Stimulated activated CD8-positive, alpha-beta memory T cell treated with anti-CD3 and anti-CD28 coated beads, Interleukin-7, amount 100 ng/mL, for 4 hours (primary cell): ENCODE data around the gene APOA1.
A peak's percentile ranks its signal among the peaks of the same experiment; 100 is the strongest.

ENCODE experiments used
- DNase-seq, 2 donors: peaks; one replicate each; pipeline ENCODE4 v3.0.0-alpha.2; 2020; ENCODE audit warnings: low read depth in 2 of 2

Gene APOA1

DNA sequence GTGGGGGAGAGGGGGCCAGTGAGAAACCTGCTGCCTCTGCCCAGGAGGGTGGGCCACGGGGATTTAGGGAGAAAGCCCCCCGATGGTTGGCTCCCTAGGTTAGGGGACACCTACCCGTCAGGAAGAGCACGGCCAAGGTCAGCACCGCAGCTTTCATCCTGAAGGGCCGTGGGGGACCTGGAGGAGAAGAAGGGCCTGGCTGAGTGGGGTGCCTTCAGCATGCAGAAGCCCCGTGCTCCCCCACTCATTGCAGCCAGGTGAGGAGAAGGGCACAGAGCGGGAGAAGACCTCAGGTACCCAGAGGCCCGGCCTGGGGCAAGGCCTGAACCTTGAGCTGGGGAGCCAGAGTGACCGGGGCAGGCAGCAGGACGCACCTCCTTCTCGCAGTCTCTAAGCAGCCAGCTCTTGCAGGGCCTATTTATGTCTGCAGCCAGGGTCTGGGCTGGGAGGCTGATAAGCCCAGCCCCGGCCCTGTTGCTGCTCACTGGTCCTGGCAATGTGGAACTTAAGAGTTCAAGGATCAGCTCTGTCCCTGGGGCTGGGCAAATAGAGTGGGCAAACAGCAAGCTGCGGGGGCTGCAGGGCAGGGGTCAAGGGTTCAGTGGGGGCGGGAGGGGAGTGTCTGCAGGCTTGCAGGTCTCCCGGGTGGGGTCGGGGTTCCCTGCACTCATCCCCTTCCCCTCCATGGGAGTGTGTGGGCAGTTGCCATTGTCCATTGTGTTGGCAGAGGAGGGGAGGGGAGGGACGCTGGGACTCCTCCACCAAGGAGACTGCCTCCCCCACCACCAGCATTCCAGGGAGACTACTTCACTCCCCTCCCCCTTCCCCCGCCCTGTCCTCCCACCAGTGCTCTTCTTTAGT lies at the start of gene APOA1:
APOA1 (minus strand) TSS at position 392 of the 861 bp plus-strand sequence; CDS start at position 157, 235 bp downstream.
- no peak for DNase-seq

DNA sequence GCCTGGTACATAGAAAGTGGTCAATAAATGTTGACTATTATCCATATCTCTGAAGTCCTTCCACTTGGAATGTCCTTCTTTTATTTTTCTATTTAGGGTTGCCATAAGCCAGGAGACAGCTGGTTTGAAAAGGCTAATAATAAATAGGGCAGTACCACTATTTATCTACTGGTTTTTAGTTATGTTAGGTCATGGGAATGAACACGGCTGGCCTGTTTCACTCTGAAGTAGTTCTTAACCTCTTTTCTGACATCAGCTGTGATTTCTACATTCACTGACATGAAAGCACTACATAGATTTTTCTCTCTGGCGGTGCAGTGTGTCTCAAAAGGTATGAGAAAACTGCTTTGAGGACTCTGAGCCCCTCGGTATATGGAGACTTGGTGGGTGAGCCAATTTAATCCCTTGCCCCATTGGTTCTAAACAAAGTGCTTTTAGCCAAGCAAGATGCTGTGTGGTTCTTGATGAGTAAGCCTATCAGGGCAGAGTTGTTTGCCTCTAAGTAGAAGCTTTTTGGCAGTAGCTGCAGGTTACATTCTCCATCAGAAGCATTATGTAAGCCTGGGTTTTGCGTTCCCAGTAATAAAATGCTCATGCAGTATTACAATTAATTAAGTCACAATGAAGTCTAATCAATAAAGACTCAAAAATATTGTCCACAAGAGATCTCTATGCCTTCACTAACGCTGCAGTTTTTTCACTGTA lies 48.7 kb upstream of the APOA1 start:
- no peak for DNase-seq

DNA sequence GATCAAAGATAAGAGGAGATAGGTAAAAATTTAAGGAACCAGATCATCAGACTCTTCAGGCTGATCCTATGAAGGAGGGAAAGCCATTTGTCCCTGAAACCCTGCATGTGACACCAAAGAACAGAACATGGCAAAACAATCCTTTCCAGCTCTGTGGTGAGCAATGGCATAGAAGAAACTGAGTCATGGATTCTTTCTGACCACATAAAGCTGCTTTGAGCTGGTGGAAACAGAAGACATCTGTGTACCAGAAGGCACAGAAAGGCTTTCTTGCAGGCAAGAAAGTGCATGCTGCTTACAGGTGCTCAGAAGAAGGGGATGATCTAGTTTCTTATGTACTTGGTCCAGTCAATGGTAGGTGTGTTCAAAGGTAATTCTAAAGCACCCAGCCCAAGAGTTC lies 45.0 kb upstream of the APOA1 start:
- DNase-seq, result no peak

DNA sequence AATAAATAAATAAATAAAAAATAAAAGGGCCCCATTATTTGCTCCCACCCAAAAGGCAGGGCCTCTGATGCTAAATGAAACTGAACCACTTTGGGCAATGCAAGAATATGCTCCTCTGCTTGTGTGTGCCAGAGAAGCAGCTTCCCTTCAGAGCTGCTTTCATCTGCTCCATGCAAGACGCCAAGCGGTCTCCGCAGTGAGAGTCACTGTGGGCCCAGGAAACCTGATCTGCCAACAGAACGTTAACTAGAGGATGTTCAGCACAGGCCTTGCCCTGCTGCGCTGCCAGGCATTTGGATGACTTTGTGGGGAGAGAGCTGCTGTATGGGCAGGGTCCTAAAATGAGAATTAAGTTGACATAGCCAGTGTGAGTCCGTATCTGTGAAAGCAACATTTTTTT lies 43.7 kb upstream of the APOA1 start:
- DNase-seq, result no peak

DNA sequence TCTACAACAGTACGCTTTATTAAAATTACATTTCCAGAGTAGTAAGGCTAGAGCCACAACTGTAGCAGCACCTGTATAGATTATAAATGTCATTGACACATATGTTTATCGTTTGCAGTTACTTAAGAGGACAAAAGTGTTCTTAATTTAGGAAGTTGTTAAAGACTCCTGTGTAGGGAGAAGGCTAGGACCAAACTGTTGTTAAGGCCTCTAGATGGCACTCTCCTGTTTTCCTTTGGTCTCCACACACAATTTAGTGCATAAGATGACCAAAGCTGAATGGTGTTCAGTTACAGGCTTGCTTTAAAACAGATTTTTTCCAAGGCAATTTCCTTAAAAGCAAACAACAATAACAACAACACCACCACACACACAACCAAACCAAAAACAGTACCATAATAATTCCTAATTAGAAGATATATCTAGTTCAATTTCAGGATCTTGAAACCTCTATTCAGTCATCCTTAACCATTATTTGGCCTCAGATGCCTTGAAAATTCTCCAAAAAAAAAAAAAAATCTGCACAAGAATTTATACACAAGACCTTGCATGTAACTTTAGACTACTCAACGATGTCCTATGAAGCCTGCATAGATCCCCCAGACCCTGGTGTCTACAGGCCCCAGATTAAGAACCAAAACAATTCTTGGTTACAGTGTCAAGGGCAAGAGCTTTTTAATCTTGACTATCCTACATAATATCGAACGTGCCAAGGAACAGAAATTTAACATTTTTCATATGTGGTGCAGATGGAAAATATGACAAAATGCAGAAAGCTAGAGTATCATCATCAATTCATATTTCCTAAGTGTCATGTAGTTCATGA lies 42.6 kb upstream of the APOA1 start:
- DNase-seq, result peak in 1 of 2 donors; percentile 5

DNA sequence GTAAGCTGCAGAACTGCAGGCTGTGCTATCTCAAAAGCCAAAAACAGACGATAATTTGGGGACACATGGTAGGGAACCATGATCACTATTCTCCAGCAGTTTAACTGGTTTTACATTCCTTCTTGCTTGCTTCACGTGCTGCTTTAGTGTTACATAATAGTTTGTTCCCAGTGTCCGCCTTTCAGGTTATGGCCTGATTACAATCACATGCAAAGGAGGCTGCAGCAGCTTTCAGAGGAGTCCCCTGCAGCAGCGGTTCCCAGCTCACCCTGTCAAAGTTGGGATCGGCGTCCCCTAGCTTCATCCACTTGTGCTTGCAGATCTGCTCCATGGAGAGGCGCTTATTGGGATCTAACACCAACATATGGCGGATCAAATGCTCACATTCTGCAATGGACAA lies 39.2 kb upstream of the APOA1 start:
- DNase-seq, result no peak

DNA sequence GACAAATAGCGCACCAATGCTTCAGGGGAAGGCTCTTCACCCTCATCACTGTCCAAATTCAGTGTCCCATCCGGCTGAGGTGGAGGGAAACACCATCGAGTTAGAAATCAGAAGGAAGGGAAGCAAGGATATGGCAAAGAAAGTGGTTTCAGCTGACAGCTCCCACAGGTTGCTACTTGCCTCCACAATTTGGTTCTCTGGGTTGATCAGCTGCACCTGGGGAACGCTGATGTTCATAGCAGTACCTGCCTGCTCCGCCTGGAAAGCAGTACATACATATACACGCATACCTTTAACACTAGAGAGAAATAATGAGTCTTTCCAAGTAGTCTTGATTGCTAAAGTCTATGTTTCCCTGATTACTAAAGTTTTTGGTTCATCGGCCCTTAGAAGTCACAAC lies 37.8 kb upstream of the APOA1 start:
- DNase-seq, result no peak

DNA sequence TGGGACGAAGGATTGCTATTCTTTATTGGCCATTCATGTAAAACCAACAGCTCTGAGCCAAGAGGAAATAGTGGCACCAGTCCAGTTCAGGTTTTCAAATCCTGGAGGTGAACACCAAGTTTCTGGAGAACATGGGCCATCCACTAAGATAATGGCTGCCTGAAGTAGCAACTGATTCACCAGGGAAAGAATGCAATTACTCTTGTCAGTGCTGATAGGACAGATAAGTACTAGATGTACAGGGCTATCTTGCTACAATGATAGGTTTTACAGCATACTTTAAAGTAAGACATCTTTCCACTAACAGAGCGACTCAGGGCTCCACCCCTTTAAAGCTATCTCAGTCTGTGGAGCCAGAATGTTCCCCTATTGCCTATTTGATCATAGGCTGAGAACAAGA lies 36.8 kb upstream of the APOA1 start:
- no peak for DNase-seq

DNA sequence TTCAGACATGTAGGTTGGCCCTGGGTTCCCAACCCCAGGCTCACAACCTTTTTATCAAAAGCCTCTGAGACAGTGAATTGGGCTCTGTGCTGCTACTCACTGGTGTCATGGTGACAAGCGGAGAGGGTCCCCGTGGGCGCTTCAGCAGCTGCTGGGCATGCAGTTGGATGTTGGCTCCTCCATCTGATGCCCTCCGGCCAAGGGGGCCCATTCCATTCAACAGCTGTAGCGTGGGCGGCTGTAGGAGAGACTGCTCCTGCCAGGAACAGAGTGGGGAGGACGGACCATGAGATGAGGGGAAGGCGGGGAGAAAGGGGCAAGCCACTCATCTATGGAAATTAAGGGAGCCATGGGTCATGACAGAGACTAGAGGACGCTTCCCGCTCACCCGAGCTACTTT lies 36.0 kb upstream of the APOA1 start:
- no peak for DNase-seq

DNA sequence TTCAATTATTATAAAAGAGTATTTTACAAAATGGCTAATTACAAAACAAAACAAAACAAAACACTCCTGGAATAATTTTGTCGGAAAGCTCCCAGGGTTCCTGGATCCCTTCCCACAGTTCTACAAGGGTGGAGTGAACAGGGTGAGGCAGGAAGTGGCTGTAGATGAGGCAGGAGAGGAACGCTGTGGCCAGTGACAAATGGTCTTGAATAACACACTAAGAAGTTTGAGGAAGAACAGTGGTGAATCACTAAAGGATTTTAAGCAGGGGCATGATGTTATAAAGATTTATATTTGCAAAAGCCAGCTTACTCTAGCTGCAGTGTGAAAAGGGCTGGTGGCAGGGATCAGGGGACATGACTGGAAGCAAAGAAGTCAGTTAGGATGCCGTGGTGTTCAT lies 33.8 kb upstream of the APOA1 start:
- no peak for DNase-seq

DNA sequence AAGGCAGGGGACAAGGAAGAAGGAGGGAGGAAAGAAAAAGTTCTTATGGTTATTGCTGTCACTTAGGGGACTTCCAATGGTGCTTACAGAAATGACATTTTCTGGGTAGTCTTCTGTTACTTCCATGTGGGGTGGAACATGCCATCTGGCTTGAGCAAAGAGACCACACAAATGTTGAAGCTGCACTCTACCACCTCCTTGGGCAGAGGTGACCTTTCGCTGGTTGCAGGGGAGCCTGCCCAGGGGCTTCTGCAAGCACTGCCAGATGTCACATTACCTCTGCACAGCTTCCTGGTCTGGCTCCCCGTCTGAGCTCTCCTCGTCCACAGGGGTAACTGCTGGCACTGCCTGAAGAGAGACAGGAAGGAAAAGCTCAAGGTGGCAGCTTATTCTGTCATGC lies 32.6 kb upstream of the APOA1 start:
- no peak for DNase-seq

DNA sequence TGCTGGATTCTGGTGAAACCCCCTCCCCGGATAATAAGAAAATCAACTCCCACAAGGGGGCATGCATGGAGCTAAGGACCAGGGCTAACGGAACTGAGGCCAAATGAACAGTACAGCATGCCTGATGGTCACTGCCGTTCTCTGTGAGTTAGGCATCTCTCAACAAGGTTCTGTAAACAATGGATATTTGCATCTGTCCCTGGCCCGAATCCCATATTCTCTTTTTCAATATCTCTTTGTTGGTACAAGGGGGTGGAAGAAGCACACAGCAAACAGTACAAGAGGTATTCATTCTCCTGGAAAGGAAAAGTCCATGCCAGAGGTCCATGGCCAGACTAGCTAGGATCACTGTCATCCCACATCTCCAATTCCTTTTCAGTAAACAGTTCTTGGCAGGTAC lies 32.2 kb upstream of the APOA1 start:
- no peak for DNase-seq

DNA sequence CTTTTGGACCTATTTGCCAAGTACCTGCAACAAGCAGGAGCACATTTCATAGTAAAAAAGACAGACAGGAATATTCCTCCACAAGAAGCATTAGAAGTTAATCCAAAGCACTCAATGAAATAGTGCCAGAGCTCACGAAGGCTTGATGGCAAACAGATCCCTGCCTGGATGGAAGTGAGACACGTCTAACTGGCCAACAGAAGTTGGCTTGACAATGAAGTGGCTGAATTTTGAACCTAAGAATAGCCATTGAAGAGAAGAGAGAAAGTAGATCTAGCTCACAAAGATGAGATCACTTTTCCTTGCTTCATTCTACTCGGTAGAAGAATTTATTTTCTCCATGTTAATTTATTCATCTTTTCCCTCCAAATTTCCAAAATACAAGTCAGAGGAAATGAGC lies 30.6 kb upstream of the APOA1 start:
- DNase-seq, result no peak

DNA sequence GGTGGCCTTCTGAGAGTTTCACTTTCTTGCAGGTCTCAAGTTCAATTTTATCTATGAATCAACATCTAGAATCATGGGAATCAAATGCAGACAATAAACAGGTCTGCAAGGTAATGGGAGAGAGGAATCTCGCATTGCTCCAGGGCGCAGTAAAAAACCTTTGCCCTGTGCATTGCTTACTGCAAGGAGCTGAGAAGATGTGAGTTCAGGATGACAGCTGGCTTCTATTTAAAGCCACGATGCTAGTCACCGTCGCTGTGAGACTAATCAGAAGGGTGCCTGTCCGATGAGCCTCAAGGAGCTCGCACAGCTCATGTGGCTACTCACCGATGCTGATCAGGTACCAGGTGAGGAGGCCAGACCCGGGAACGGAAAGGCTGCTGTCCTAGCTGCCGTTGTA lies 30.2 kb upstream of the APOA1 start:
- no peak for DNase-seq

DNA sequence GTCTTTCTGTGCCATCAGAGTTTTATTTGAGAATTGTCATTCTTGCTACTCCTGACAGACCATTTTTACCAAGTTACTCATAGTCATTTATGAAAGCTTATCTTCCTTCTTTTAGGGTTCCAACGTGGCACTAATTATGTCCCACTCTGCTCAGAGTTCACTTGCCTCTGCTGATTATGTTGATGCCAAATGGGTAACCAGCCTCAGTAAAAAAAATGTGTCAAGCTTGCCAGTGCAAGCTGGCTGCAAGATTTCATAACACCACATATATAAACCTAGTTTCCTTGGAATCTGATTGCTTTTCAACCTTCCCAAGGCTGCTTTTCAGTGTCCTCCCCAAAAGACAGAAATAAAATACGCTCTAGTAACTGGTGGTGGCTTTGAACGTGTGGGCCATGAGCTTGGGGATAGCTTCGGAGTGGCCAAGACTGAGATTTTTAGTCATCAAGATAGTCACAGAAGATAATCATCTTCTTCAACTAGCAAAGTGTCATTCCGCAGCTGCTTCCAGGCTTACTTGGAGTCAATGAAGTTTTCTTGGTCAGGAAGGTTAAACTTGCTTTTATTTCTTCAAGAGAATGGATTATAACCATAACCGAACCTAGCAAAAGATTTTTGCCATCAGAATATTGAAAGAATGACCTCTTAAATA lies 29.5 kb upstream of the APOA1 start:
- DNase-seq, result no peak

DNA sequence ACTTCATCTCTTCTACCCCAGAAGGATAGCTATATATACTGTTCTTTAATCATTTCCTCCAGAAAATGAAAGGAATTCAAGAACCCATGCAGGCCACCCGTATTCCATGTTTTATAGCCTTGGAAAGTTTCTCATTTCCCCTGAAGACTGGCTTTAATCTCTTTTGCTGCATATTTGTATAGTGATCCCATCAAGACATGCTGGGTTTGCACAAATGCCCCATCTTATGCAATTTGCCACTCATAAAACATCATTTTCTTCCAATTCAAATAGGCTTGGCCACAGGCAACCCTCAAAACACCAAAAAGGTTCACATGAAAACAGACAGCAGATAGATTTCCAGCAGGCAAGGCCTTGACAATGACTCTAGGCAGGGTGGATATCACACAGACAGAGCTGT lies 28.3 kb upstream of the APOA1 start:
- DNase-seq, result no peak

DNA sequence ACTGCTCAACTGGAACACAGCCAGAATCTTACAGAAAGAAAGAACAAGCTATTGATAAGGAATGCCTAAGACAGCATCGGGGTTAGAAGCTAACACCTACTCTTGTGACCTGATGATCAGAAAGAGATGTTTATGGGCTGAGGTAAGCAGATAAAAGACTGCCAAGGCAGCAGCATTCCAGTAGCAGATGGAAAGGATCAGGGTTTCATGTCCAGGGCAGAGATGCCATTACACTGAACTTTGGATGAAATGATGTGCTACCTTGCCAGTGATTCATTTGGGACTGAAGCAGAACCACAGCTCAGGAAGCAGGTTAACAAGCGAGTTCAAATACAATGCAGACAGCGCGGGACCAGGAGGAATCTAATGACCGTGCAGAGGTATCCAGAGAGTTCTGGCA lies 27.1 kb upstream of the APOA1 start:
- no peak for DNase-seq

DNA sequence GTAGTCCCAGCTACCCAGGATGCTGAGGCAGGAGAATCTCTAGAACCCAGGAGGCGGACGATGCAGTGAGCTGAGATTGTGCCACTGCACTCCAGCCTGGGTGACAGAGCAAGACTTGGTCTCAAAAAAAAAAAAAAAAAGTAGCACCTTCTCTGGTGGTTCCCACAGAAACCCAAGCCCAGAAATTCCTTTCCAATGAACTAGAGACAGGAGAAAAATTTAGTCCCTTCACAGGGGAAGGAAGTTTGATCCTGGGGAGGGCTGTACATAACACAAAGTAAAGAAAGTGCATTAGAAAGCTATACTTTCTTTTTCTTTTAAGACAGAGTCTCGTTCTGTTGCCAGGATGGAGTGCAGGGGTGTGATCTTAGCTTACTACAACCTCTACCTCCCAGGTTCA lies 25.5 kb upstream of the APOA1 start:
- DNase-seq, result no peak

DNA sequence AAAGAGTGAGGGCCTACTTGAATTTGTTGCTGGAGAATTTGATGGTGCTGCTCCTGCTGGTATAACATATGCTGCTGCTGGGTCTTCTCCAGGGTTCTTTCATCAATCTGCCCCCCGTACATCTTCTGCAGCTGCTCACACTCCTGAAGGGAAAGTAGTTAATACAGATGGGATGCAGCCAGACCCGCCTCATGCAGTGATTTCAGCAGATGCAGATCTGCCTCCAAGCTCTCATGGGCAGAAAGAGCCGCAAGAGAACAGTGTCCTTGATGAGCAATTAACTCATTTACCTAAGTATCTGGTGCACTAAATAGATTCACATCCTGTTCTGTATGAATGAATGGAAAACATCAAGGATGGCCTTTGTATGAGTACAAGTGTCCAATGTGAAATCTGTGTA lies 24.8 kb upstream of the APOA1 start:
- no peak for DNase-seq

DNA sequence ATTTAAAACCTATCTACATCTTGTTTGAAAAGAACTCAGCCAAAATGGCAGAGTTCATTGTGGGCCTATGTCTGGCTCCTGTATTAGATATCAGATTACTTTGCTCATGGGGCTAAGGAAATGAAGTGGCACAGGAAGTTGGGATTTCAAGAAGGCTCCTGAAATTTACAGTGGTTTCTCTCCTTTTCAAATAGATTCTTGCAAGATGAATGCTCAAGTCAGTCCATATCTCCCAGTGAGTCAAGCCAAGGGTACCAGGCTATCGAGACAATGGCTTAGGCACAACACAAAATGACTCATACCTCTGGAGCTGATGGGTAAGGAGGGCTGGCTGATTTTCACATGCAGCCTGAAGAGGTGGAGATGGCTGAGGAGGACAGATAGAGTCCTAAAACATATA lies 24.1 kb upstream of the APOA1 start:
- no peak for DNase-seq

DNA sequence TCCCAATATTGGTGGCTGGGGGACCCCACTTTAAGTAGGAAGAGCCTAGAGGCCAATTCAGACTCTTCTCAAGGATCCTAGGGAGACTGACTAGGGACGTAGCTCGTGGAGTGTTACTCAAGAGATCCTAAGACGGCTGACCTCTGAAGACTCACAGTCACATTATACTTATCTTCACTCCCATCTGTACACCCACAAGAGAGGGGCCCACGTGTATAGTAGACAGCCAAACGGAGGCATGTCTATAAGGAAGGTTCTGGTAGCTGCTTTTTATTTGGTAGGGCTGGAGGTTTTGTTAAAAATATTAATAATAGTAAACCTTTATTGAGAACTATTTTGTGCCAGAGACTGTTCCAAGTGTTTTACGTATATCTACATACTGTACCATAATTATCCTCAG lies 22.9 kb upstream of the APOA1 start:
- DNase-seq, result no peak

DNA sequence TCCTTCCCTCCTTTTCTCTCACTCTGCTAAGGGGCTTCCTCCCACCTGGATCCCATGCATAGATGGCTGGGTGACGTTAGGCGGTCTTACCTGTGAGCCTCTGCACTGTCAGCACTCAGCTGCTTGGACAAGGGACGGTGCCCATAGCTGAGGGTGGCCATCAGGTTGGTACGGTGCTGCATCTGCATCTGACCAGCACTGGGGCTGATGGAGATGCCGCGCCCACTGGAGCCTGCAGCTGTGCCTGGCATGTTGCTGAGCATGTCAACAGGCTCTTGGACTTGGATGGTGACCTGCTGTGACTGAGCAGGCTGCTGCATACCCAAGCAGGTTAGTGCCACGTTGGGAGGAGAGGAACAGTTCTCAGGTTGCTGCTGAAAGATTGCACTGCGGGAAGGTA lies 21.8 kb upstream of the APOA1 start:
- DNase-seq, result no peak
